PC-9 (cell line): ENCODE measurements around the gene TBL1XR1. TPM values are rescaled to one million over a fixed set of nuclear protein-coding genes. Genes with fewer than 3 reads are reported as not detected.

Source experiments
- BruUV-seq: library from RNA; stranded (reverse); fragments of 400-500 nt; replicated peaks from 2 replicates; lab custom pipeline; 2021; lab: Mats Ljungman, UMichigan
- CTCF ChIA-PET: fragments of 300-600 bp; sonication (Branson Sonifier 250); formaldehyde crosslinking; loops from one replicate; lab custom pipeline; 2022; ENCODE audit warnings: antibody characterized with exemption; lab: Charles Lee
- POLR2A ChIA-PET: fragments of 300-600 bp; sonication (Branson Sonifier 250); formaldehyde crosslinking; loops from one replicate; lab custom pipeline; 2022; ENCODE audit warnings: antibody characterized with exemption; ENCODE audit not compliant: unreplicated experiment; lab: Charles Lee
- DNase-seq, 2 experiments: peaks; one replicate each; pipeline versions ENCODE4 v3.0.0 to v3.0.0-alpha.2; 2015 to 2022; ENCODE audit warnings: mixed read lengths in 1 of 2
- H2AFZ ChIP-seq: fragments of 200-600 bp; sonication (generic); 2 replicates; pipeline ENCODE4 v1.8.1; 2017; ENCODE audit warnings: antibody characterized with exemption
- H3F3A ChIP-seq: fragments of 200-600 bp; sonication (generic); 2 replicates; pipeline ENCODE4 v1.8.1; 2017; ENCODE audit warnings: antibody characterized with exemption, mild to moderate bottlenecking, low read depth; ENCODE audit not compliant: insufficient read depth
- H3K27ac ChIP-seq: fragments of 200-600 bp; sonication (generic); 2 replicates; pipeline ENCODE4 v1.6.1; 2016; ENCODE audit warnings: mixed run types
- H3K27me3 ChIP-seq: fragments of 200-600 bp; sonication (generic); 2 replicates; pipeline ENCODE4 v1.6.1; 2016; ENCODE audit warnings: low read depth, mixed run types; ENCODE audit not compliant: insufficient read depth
- H3K36me3 ChIP-seq: fragments of 200-600 bp; sonication (generic); 2 replicates; pipeline ENCODE4 v1.6.1; 2016; ENCODE audit warnings: low read depth, mixed run types
- H3K4me1 ChIP-seq: fragments of 200-600 bp; sonication (generic); replicated peaks from 2 replicates; pipeline ENCODE4 v1.6.1; 2016; ENCODE audit warnings: mixed run types; ENCODE audit not compliant: insufficient read depth
- H3K4me2 ChIP-seq: fragments of 200-600 bp; sonication (generic); 2 replicates; pipeline ENCODE4 v1.6.1; 2017; ENCODE audit warnings: mixed run types
- H3K4me3 ChIP-seq: fragments of 200-600 bp; sonication (generic); 2 replicates; pipeline ENCODE4 v1.6.1; 2016; ENCODE audit warnings: mixed run types
- H3K79me2 ChIP-seq: fragments of 200-600 bp; sonication (generic); 2 replicates; pipeline ENCODE4 v1.6.1; 2017; ENCODE audit warnings: low read depth, mixed run types
- H3K9me2 ChIP-seq: fragments of 200-600 bp; sonication (generic); 2 replicates; pipeline ENCODE4 v1.8.1; 2017; ENCODE audit warnings: mild to moderate bottlenecking; ENCODE audit not compliant: insufficient read depth
- H3K9me3 ChIP-seq: fragments of 200-600 bp; sonication (generic); 2 replicates; pipeline ENCODE4 v1.8.1; 2016; ENCODE audit warnings: low read depth; ENCODE audit not compliant: insufficient read depth
- H4K20me1 ChIP-seq: fragments of 200-600 bp; sonication (generic); 2 replicates; pipeline ENCODE4 v1.8.1; 2017; ENCODE audit not compliant: insufficient read depth
- EZH2 ChIP-seq: fragments of 200-600 bp; sonication (generic); IDR thresholded peaks from 2 replicates; pipeline ENCODE4 v1.8.0; 2017; ENCODE audit warnings: antibody characterized with exemption, low read depth
- intact Hi-C: fragments of 100-400 bp; cut with micrococcal nuclease; formaldehyde crosslinking; loops from one replicate; pipeline ENCODE4 v1.10.0; 2022; ENCODE audit not compliant: unreplicated experiment
- total RNA-seq: library from RNA; stranded (reverse); gene quantifications from 2 replicates; pipeline ENCODE4 v1.2.3, GENCODE V29; 2021
- TF ChIP-seq, protein P1 (sequence below): fragments of 200-600 bp; sonication (generic); conservative IDR thresholded peaks from 2 replicates; pipeline ENCODE4 v1.6.1; 2017; ENCODE audit warnings: mixed run types, antibody characterized with exemption, mild to moderate bottlenecking, moderate library complexity

The TBL1XR1 gene
- total RNA-seq, 1 experiment from 2014 or later = 243 TPM

DNA sequence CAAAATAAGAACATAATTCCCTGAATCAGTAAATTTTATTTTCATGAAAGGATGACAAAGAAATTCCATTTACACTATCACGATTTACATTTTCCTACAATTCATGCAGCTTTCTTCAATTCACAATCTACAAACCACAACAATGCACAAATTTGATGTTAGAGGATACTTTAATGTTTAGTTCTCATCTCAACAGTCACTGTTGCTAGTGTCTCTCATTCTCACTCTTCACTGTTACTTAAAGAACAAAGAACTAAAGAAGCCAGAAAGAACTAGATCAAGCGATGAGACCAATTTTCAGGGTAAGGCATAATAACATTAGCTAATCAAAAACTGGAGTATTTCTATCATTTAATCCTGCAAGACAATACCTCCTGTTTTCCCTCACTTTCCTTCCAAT is 73.5 kb downstream of the TBL1XR1 start:
- no peak for DNase-seq
- Histone ChIP-seq H3K36me3 (peaks cover 66% of the 10 kb centered on the region), H3K27me3 (no peaks in the 10 kb centered on the region), H3K79me2 (peaks cover 100% of the 10 kb centered on the region), H2AFZ (no peak overlapping the region), H4K20me1 (peaks cover 42% of the 10 kb centered on the region), H3K4me2 (no peak overlapping the region), H3K4me3 (no peak overlapping the region), H3F3A (peaks cover 78% of the 10 kb centered on the region), H3K9me2 (no peaks in the 10 kb centered on the region), H3K4me1 (peaks cover 11% of the 10 kb centered on the region), H3K9me3 (peaks cover 57% of the 10 kb centered on the region), H3K27ac (no peak overlapping the region)
- CTCF ChIA-PET = no interaction called here
- POLR2A ChIA-PET = no interaction called here
- TF ChIP-seq, protein P1, sequence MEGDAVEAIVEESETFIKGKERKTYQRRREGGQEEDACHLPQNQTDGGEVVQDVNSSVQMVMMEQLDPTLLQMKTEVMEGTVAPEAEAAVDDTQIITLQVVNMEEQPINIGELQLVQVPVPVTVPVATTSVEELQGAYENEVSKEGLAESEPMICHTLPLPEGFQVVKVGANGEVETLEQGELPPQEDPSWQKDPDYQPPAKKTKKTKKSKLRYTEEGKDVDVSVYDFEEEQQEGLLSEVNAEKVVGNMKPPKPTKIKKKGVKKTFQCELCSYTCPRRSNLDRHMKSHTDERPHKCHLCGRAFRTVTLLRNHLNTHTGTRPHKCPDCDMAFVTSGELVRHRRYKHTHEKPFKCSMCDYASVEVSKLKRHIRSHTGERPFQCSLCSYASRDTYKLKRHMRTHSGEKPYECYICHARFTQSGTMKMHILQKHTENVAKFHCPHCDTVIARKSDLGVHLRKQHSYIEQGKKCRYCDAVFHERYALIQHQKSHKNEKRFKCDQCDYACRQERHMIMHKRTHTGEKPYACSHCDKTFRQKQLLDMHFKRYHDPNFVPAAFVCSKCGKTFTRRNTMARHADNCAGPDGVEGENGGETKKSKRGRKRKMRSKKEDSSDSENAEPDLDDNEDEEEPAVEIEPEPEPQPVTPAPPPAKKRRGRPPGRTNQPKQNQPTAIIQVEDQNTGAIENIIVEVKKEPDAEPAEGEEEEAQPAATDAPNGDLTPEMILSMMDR = no peak
- no peak for TF ChIP-seq EZH2
- intact Hi-C loops = no loop called here
- no TSS peak for BruUV-seq

DNA sequence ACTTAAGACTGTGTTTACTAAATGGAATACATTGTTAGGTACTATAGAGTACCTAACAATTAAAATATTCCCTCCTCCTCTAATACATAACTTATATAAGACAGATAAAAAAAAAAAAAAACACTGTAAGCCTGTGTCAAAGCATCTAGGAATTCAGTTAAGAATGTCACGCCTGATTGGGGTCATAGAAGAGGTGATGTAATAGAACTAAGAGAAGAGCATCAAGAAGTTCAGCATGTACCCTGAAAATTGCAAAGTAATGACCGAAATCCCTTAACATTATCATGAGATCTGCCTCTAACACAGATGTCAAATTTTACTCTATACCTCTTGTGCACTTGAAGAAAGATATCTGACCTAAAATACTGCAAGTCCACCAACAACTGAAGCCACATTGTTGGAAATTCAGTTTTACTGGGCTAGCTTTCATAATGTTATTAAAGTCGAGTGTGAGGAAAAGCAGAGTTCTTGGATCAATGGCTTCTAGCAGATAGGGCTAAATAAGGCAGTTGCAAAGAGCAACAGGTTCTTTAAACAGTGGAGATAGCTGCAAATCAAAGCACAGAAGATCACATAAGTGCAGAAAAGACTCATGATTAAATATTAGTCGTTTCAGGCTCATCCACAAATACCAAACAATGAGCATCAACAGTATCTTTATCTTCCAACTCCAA is 75.0 kb downstream of the TBL1XR1 start:
- Histone ChIP-seq H3K4me2 (no peak overlapping the region), H3K4me1 (peaks cover 7% of the 10 kb centered on the region), H2AFZ (no peak overlapping the region), H3K9me2 (no peaks in the 10 kb centered on the region), H3K36me3 (peaks cover 59% of the 10 kb centered on the region), H4K20me1 (peaks cover 35% of the 10 kb centered on the region), H3K27me3 (no peaks in the 10 kb centered on the region), H3K9me3 (peaks cover 51% of the 10 kb centered on the region), H3F3A (peaks cover 76% of the 10 kb centered on the region), H3K27ac (no peak overlapping the region), H3K79me2 (peaks cover 100% of the 10 kb centered on the region), H3K4me3 (no peak overlapping the region)
- BruUV-seq = no TSS peak
- DNase-seq = no peak
- TF ChIP-seq, protein P1 = no peak
- no peak for TF ChIP-seq EZH2
- intact Hi-C loops = no loop called here
- CTCF ChIA-PET = no interaction called here
- POLR2A ChIA-PET = interaction anchor here (0.5 kb wide), 1 partner anchor 103 kb away, joined by 5 read pairs; no protein-coding TSS in a partner anchor

DNA sequence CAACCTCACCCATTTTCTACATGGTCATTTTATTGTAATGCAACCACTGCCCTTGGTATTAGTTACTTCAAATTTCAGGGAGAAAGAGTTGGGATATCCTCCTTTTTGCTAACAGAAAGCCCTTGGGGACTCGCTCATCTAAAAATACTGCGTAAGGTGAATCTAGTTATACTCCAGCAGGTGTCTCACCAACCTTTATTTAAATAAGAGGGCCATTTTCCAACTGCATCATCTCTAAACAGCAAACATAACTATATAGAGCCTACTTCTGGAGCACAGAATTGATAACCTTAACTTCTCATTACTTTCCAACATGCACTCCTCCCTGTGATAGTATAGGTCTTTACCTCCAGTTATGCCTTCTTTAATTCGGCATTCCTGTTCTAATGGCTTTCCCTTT is 77.5 kb downstream of the TBL1XR1 start:
- peaks cover 42% of the 10 kb centered on the region for H3K36me3 ChIP-seq
- peaks cover 100% of the 10 kb centered on the region for H3K79me2 ChIP-seq
- intact Hi-C loops = no loop called here
- H3F3A ChIP-seq = peaks cover 65% of the 10 kb centered on the region
- no peak overlapping the region for H3K4me3 ChIP-seq
- H3K4me2 ChIP-seq = no peak overlapping the region
- DNase-seq = no peak
- peaks cover 41% of the 10 kb centered on the region for H3K9me3 ChIP-seq
- BruUV-seq = no TSS peak
- no peaks in the 10 kb centered on the region for H3K9me2 ChIP-seq
- H2AFZ ChIP-seq = no peak overlapping the region
- no peak for TF ChIP-seq EZH2
- TF ChIP-seq, protein P1 = no peak
- H3K27me3 ChIP-seq = no peaks in the 10 kb centered on the region
- ChIA-PET CTCF (no interaction called here), POLR2A (no interaction called here)
- no peaks in the 10 kb centered on the region for H3K4me1 ChIP-seq
- peaks cover 31% of the 10 kb centered on the region for H4K20me1 ChIP-seq
- no peak overlapping the region for H3K27ac ChIP-seq
